Coronary artery (tissue), 2 donors: ENCODE data around the gene NR5A2.

Experiments
- DNase-seq: peaks from one replicate; pipeline ENCODE4 v3.0.0-alpha.2; 2017; ENCODE audit warnings: low spot score
- H3K27ac ChIP-seq, 2 donors: fragments of 200-600 bp; sonication (generic); one replicate each; pipeline ENCODE4 v1.5.1; 2016 to 2019
- H3K4me3 ChIP-seq: fragments of 200-600 bp; sonication (generic); 2 replicates; pipeline ENCODE4 v1.5.1; 2016; ENCODE audit warnings: mild to moderate bottlenecking, moderate library complexity
- TF ChIP-seq, protein P1 (sequence below): fragments of 200-600 bp; sonication (generic); IDR thresholded peaks from one replicate; pipeline ENCODE4 v1.5.1; 2019; ENCODE audit warnings: antibody characterized with exemption

NR5A2 gene

GRCh38 chr1:200211157-200211556 is 183.6 kb downstream of the NR5A2 start:
- DNase-seq, result no peak
- Histone ChIP-seq H3K4me3 (no peak overlapping the region), H3K27ac (no peak overlapping the region)
- TF ChIP-seq, protein P1, sequence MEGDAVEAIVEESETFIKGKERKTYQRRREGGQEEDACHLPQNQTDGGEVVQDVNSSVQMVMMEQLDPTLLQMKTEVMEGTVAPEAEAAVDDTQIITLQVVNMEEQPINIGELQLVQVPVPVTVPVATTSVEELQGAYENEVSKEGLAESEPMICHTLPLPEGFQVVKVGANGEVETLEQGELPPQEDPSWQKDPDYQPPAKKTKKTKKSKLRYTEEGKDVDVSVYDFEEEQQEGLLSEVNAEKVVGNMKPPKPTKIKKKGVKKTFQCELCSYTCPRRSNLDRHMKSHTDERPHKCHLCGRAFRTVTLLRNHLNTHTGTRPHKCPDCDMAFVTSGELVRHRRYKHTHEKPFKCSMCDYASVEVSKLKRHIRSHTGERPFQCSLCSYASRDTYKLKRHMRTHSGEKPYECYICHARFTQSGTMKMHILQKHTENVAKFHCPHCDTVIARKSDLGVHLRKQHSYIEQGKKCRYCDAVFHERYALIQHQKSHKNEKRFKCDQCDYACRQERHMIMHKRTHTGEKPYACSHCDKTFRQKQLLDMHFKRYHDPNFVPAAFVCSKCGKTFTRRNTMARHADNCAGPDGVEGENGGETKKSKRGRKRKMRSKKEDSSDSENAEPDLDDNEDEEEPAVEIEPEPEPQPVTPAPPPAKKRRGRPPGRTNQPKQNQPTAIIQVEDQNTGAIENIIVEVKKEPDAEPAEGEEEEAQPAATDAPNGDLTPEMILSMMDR, result no peak

DNA sequence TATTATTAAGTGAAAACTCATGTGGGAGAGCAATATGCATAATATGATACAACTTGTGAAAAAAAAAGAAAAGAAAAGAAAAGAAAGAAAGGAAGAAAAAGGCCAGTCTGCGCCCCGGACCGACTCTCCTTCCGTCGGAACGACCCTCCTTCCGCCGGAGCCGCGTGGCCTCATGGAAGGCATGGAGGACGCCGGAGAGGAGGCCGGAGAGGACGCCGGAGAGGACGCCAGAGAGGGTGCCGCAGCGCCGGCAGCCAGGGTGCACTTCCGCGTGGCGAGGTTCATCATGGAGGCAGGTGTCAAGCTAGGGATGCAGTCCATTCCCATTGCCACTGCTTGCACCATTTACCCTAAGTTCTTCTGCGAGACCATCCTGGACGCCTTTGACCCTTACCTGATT is 185.9 kb downstream of the NR5A2 start:
- no peak for DNase-seq
- TF ChIP-seq, protein P1, result no peak
- Histone ChIP-seq H3K4me3 (no peak overlapping the region), H3K27ac (no peak overlapping the region)

DNA sequence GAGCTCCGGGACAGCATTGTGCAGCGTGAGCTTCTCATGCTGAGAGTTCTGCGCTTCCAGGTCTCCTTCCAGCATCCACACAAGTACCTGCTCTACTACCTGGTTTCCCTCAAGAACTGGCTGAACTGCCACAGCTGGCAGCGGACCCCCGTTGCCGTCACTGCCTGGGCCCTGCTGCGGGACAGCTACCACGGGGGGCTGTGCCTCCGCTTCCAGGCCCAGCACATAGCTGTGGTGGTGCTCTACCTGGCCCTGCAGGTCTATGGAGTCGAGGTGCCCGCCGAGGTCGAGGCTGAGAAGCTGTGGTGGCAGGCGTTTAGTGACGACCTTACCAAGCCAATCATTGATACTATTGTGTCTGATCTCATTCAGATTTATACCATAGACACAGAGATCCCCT is 186.4 kb downstream of the NR5A2 start:
- DNase-seq, result no peak
- TF ChIP-seq, protein P1, result no peak
- Histone ChIP-seq H3K27ac (no peak overlapping the region), H3K4me3 (no peak overlapping the region)

DNA sequence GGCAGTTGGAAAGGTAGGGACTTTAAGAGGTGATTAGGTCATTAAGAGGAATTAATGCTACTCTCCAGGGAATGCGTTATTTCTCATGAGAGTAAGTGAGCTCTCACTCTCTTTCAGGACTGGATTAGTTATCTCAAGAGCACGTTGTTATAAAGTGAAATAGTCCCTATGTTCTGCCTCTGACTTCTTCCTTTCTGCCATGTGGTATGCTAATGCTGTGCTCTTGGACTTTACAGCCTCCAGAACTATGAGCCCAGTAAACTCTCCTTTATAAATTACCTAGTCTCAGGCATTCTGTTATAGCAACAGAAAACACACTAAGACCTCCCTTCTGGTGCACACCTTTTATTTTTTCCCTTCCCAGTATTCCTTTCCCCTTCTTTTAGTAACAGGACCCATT is 187.8 kb downstream of the NR5A2 start:
- H3K27ac ChIP-seq, result no peak overlapping the region
- TF ChIP-seq, protein P1, result no peak

GRCh38 chr1:200217703-200218102 is 190.2 kb downstream of the NR5A2 start:
- no peak for DNase-seq
- no peak overlapping the region for H3K27ac ChIP-seq
- TF ChIP-seq, protein P1, result no peak
- H3K4me3 ChIP-seq, result no peak overlapping the region

More for the DNA sequence above, 187.8 kb downstream of the NR5A2 start:
- DNase-seq, result no peak
- H3K4me3 ChIP-seq, result no peak overlapping the region

GRCh38 chr1:200221614-200222282 is 194.2 kb downstream of the NR5A2 start:
- no peak overlapping the region for H3K4me3 ChIP-seq
- no peak for DNase-seq
- H3K27ac ChIP-seq, result no peak overlapping the region
- TF ChIP-seq, protein P1, result no peak

DNA sequence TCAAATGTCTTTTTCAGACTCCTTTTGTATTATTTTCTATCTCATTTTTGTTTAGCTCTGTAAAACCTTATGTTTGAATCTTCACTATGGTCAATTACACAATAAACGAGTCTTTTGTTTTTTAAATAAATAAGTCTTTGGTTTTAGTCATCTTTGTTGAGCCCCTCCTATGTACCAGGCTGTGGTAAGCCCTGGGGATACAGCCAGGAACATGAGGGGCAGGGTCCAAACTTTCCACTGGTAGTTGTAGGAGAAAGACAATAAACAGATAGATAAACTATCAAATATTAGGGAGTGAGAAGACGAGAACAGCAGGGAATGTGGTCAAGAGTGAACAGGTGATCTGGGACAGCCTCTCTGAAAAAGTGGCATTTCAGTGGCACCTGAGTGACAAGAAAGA is 195.7 kb downstream of the NR5A2 start:
- no peak for DNase-seq
- TF ChIP-seq, protein P1, result no peak
- Histone ChIP-seq H3K4me3 (no peak overlapping the region), H3K27ac (no peak overlapping the region)
